Upper lobe of left lung (tissue), 4 donors: ENCODE measurements around the gene HOXC5.

Experiments used
- POLR2A ChIP-seq, 4 donors: fragments of 450-650 bp; IDR thresholded peaks; one replicate each; pipeline ENCODE4 v1.5.1; 2016 to 2017; ENCODE audit warnings: antibody characterized with exemption in 4 of 4, mild to moderate bottlenecking in 2 of 4
- POLR2AphosphoS5 ChIP-seq, 2 donors: sonication (generic); formaldehyde crosslinking; IDR thresholded peaks; one replicate each; pipeline ENCODE4 v1.5.1; 2017; ENCODE audit warnings: antibody characterized with exemption in 2 of 2
- TF ChIP-seq, protein P1 (sequence below), 6 experiments: fragments of 450-650 bp in 4 of 6; fragments of 200-600 bp in 2 of 6; sonication (generic) in 2 of 6; IDR thresholded peaks; one replicate each; pipeline ENCODE4 v1.5.1; 2016 to 2019; ENCODE audit warnings: antibody characterized with exemption in 6 of 6

DNA sequence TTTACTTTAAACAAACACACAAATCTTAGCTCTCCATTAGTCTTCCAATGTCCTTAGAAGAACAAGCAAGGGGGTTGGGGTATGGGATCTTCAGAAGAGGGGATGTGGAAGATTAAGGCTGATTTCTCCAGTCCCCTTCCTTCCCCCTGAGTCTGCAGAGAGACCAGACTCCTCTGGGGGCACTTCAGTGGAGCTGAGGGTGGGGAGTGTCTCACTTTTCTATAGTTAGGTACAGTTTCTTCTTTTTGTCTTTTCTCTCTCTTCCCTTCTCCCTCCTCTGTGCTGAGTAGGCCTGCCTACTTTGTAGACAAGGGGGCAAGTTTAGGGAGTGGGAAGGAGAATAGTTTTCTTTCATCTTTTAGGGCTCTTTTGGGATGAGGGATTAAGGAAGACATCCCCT is 23.3 kb downstream of the HOXC5 start:
- TF ChIP-seq POLR2AphosphoS5 (IDR thresholded peaks at IDR 0.05) (no peak), POLR2A (IDR thresholded peaks at IDR 0.05) (no peak)
- TF ChIP-seq, protein P1, sequence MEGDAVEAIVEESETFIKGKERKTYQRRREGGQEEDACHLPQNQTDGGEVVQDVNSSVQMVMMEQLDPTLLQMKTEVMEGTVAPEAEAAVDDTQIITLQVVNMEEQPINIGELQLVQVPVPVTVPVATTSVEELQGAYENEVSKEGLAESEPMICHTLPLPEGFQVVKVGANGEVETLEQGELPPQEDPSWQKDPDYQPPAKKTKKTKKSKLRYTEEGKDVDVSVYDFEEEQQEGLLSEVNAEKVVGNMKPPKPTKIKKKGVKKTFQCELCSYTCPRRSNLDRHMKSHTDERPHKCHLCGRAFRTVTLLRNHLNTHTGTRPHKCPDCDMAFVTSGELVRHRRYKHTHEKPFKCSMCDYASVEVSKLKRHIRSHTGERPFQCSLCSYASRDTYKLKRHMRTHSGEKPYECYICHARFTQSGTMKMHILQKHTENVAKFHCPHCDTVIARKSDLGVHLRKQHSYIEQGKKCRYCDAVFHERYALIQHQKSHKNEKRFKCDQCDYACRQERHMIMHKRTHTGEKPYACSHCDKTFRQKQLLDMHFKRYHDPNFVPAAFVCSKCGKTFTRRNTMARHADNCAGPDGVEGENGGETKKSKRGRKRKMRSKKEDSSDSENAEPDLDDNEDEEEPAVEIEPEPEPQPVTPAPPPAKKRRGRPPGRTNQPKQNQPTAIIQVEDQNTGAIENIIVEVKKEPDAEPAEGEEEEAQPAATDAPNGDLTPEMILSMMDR (IDR thresholded peaks at IDR 0.05) = no peak
